HG03571 (cell line): Measurements from ENCODE around the gene OR1F1.

Source experiments
- ATAC-seq: cut with Tn5 transposase; IDR thresholded peaks from one replicate; pipeline ENCODE4 v1.9.1; 2021; ENCODE audit not compliant: unreplicated experiment

The OR1F1 gene

DNA sequence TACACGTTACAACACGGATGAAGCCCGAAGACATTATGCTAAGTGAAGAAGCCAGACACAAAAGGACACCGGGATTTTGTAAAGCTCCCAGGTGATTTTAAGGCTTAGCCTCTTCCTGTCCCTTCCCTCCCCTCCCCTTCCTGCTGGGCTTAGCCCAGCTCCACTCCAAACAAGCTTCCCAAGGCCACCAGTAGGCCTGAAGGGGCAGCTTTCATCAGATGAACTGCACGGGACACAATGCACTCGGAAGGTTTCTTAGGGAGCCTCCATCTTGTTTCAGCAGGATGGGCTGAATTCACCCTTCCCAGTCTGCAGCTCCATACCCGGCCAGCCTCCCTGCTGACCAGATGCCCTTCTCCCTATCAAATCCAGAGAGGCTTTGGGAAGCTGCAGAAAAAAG is 58.0 kb downstream of the OR1F1 start:
- ATAC-seq, result no peak

DNA sequence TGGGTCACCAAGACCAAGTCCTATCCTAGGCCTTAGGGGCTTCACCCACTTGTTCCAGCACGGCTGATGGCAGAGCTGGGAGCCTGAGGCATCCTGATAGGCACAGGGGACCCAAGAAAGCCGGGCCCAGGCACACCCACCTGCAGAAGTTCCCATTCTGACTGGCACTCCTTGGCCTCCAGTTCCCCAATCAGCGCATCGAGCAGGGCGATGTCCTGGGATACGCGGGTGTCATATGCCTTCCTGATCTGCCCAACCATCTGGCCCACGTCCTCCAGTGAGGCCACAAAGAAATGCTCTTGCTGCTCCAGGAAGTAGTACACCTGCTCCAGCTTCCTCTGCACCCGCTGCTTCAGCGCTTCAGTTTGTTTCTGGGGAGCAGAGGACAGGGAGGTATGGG is 58.9 kb downstream of the OR1F1 start:
- no peak for ATAC-seq

DNA sequence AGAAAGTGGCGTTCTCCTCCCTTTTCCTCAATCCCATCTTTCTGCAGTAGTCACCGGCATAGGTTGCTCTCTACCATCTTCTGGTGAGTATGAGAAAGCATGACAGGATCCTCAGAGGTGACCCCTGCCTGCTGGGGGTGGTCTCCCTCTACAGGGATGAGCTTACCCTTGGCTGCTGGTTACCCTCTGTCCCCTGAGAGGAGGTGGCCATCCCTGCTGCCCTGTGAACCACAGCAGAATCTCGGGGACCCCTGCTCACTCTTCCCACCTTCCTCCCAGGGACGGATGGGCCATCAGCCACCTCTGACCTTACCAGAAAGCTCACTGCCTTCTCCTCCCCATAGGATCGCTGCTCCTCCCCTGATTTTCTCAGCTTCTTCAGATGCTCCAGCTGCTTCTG is 60.6 kb downstream of the OR1F1 start:
- ATAC-seq, result no peak

DNA sequence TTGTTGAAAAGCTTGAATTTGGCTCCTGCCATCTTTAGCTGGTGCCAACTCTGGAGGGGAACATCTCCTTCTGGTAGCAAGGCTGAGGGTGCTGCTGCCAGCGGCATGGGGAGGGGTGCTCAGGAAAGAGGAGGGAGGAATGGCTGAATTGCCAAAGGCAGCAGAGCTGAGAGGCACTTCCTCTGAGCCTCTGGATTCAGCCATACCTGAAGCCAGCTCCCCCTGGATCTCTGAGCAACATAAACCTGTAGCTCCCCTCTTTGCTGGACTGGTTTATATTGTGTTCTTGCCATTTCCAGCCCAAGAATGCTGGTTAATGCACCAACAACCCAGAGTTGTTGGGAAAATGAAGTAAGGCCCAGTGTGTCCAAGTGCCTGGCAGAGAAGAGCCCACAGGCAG is 61.0 kb downstream of the OR1F1 start:
- no peak for ATAC-seq

DNA sequence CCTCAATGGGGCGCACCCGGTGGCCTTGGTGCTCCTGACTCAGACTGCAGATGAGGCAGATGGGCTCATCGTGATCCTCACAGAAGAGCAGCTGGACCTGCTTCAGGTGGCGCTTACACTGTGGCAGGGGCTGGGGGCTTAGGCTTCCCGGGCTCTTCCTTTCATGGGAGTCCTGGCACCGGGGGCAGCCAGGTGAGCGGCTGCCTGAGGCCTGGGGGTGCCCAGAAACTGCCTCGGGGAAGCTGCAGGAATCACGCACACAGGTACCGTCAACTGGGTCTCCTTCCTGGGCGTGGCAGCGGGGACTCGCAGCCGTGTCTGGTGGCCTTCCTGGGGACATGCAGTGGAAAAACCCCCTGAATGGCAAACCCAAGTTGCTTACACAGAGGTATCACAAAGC is 61.4 kb downstream of the OR1F1 start:
- no peak for ATAC-seq

DNA sequence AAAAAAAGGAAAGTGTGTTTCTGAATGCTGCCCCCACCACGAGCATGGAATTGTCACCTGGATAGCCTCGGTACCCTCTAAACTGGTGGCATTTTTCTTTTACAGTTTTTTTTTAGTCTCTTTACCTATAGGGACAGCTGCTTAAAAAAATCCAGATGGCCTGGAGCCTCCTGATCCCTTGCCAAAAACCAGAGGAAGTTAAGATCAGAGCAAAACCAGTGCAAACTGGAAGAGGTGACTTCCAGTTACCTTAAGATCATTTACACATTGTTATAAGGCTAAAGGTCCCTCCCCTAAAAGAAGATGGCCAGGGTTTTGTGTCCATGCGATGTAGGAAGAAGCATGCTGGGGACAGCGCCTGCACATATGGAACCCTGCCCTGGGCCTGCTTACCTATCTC is 65.0 kb downstream of the OR1F1 start:
- ATAC-seq, result no peak

DNA sequence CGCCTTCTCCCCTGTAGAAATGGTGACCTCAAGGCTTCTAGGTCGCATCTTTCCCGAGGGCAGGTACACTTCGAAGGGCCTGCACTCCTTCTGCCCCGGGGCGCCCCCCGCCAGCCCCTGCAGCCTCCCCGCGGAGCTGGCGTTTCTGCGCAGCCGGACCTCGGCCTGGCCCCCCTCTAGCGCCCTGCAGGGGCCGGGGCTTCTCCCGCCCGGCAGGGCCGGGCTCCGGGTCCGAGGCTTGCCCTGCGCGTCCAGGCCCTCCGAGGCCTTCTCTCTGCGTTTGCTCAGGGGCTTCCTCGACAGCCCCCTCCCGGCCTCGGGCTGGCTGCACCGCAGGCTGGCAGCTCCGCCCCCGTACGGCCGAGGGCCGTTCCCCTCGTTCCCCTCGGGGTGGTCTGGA is 66.3 kb downstream of the OR1F1 start:
- no peak for ATAC-seq
